CD4-positive, alpha-beta T cell (primary cell): ENCODE measurements around the gene FAM241A. TPM values are rescaled to one million over a fixed set of nuclear protein-coding genes. Genes with fewer than 3 reads are reported as not detected.

Experiments used
- ATAC-seq: fragments of 200-7000 bp; cut with Tn5 transposase; one replicate; pipeline ENCODE4 v1.10.0; 2022; ENCODE audit warnings: mild to moderate bottlenecking; ENCODE audit not compliant: poor library complexity
- CTCF ChIA-PET: fragments of 350-600 bp; sonication (Branson Sonifier 250); formaldehyde crosslinking; loops from one replicate; lab custom pipeline; 2021; ENCODE audit warnings: antibody characterized with exemption, inconsistent platforms; lab: Charles Lee
- POLR2A ChIA-PET: fragments of 350-600 bp; sonication (Branson Sonifier 250); formaldehyde crosslinking; loops from one replicate; lab custom pipeline; 2021; ENCODE audit warnings: antibody characterized with exemption, inconsistent platforms; lab: Charles Lee
- DNase-seq, 14 experiments: peaks; one replicate each; pipeline ENCODE4 v3.0.0-alpha.2; 2013 to 2020; ENCODE audit warnings: mixed read lengths in 2 of 14
- H3K27ac ChIP-seq, 2 donors: one replicate each; pipeline versions ENCODE4 v1.5.1 to v1.7.0; 2013; ENCODE audit warnings: low read length in 2 of 2, low read depth in 1 of 2, mild to moderate bottlenecking in 1 of 2
- H3K27me3 ChIP-seq, 2 experiments: 1 replicate in 1 of 2; 2 replicates in 1 of 2; pipeline versions ENCODE4 v1.6.1 to v1.7.0; 2013; ENCODE audit warnings: low read length in 2 of 2, control low read depth in 1 of 2, mild to moderate bottlenecking in 1 of 2, moderate library complexity in 1 of 2; ENCODE audit not compliant: insufficient read depth in 2 of 2, control insufficient read depth in 1 of 2
- H3K36me3 ChIP-seq: one replicate; pipeline ENCODE4 v1.6.1; 2013; ENCODE audit warnings: low read length, control low read depth; ENCODE audit not compliant: insufficient read depth
- H3K4me1 ChIP-seq: one replicate; pipeline ENCODE4 v1.6.1; 2013; ENCODE audit warnings: low read length, control low read depth; ENCODE audit not compliant: insufficient read depth
- H3K4me3 ChIP-seq: one replicate; pipeline ENCODE4 v1.5.1; 2013; ENCODE audit warnings: mild to moderate bottlenecking, low read length, moderate library complexity
- H3K9me3 ChIP-seq, 2 experiments: 1 replicate in 1 of 2; 2 replicates in 1 of 2; pipeline versions ENCODE4 v1.6.1 to v1.7.0; 2013; ENCODE audit warnings: low read length in 2 of 2, mild to moderate bottlenecking in 2 of 2, control low read depth in 1 of 2, moderate library complexity in 1 of 2; ENCODE audit not compliant: control insufficient read depth in 1 of 2, insufficient read depth in 1 of 2
- H3K27ac Mint-ChIP-seq: one replicate; pipeline ENCODE4 v1.8.0; 2020; ENCODE audit warnings: mixed read lengths
- H3K27me3 Mint-ChIP-seq: one replicate; pipeline ENCODE4 v1.8.0; 2021; ENCODE audit warnings: mixed read lengths
- H3K36me3 Mint-ChIP-seq: one replicate; pipeline ENCODE4 v1.8.0; 2021; ENCODE audit warnings: low read depth, mixed read lengths
- H3K4me1 Mint-ChIP-seq: one replicate; pipeline ENCODE4 v1.8.0; 2021; ENCODE audit warnings: low read depth, mixed read lengths
- H3K4me3 Mint-ChIP-seq: one replicate; pipeline ENCODE4 v1.8.0; 2020; ENCODE audit warnings: mild to moderate bottlenecking, mixed read lengths
- H3K9me3 Mint-ChIP-seq: one replicate; pipeline ENCODE4 v1.8.0; 2020; ENCODE audit warnings: mixed read lengths
- intact Hi-C, 2 experiments: fragments of 100-400 bp; cut with DNase I in 1 of 2; cut with micrococcal nuclease in 1 of 2; formaldehyde crosslinking; loops; one replicate each; pipeline versions ENCODE4 v1.15.1 to v1.9.0; 2023 to 2025; cut with DNase I, micrococcal nuclease
- total RNA-seq, 174 experiments: library from RNA in 2 of 174; stranded (reverse) in 2 of 174; gene quantifications; one replicate each; pipeline ENCODE4 v1.2.3 and lab custom pipeline; 2021 to 2026
- TF ChIP-seq, protein P1 (sequence below): fragments of 200-600 bp; IDR thresholded peaks from one replicate; pipeline ENCODE4 v1.8.0; 2022; ENCODE audit warnings: antibody characterized with exemption, mild to moderate bottlenecking

Gene FAM241A
- total RNA-seq, 2 experiments from 2014 or later = 0.74 to 1.1 TPM

DNA sequence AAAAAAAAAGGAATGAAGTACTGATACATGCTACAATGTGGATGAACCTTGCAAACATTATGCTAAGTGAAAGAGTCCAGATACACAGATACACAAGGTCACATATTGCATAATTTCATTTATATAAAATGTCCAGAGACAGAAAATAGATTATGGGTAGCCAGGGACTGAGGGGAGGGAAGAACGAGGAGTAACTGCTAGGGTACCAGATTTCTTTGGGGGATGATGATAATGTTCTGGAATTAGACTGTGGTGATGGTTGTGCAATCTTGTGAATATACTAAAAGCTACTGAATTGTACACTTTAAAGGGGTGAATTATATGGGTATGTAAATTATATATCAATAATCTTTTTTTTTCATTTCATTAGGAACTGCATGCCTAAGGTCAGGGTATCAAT, 65.5 kb downstream of the FAM241A start:
- ATAC-seq = no peak
- no peaks in the 10 kb centered on the region for H3K27me3 Mint-ChIP-seq
- H3K9me3 Mint-ChIP-seq = no peaks in the 10 kb centered on the region
- H3K27ac Mint-ChIP-seq = no peak overlapping the region
- H3K36me3 ChIP-seq = no peaks in the 10 kb centered on the region
- no peaks in the 10 kb centered on the region for H3K4me1 ChIP-seq
- H3K27ac ChIP-seq = no peak overlapping the region
- H3K36me3 Mint-ChIP-seq = no peaks in the 10 kb centered on the region
- no peak for DNase-seq
- no peak overlapping the region for H3K4me3 Mint-ChIP-seq
- intact Hi-C loops = loop anchor here in 1 of 2 experiments (10.0 kb wide), 1 partner anchor 394 kb away; no protein-coding TSS in a partner anchor
- no peak overlapping the region for H3K4me3 ChIP-seq
- CTCF ChIA-PET = no interaction called here
- POLR2A ChIA-PET = no interaction called here
- no peaks in the 10 kb centered on the region for H3K9me3 ChIP-seq
- H3K27me3 ChIP-seq = no peaks in the 10 kb centered on the region
- H3K4me1 Mint-ChIP-seq = no peaks in the 10 kb centered on the region
- TF ChIP-seq, protein P1, sequence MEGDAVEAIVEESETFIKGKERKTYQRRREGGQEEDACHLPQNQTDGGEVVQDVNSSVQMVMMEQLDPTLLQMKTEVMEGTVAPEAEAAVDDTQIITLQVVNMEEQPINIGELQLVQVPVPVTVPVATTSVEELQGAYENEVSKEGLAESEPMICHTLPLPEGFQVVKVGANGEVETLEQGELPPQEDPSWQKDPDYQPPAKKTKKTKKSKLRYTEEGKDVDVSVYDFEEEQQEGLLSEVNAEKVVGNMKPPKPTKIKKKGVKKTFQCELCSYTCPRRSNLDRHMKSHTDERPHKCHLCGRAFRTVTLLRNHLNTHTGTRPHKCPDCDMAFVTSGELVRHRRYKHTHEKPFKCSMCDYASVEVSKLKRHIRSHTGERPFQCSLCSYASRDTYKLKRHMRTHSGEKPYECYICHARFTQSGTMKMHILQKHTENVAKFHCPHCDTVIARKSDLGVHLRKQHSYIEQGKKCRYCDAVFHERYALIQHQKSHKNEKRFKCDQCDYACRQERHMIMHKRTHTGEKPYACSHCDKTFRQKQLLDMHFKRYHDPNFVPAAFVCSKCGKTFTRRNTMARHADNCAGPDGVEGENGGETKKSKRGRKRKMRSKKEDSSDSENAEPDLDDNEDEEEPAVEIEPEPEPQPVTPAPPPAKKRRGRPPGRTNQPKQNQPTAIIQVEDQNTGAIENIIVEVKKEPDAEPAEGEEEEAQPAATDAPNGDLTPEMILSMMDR = no peak

DNA sequence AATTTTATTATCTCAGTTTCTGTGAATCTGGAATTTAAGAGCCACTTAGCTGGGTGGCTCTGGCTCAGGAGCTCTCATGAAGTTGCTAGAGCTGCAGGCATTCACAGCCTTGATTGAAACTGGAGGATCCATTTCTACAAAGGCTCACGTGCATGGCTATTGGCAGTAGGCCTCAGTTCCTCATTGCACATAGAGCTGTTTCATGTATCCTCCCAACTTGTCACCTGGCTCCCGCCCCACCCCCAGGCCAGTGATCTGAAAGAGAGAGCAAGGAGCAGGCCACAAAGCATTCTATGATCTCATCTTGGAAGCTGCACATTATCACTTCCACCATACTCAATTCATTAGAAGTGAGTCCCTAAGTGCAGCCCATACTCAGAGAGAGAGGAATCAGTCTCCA, 67.8 kb downstream of the FAM241A start:
- ChIA-PET CTCF (interaction anchor here (2.4 kb wide), 1 partner anchor 22 kb away, joined by 11 read pairs; no protein-coding TSS in a partner anchor), POLR2A (no interaction called here)
- Mint-ChIP-seq H3K4me3 (no peak overlapping the region), H3K27ac (no peak overlapping the region), H3K4me1 (no peaks in the 10 kb centered on the region), H3K36me3 (no peaks in the 10 kb centered on the region), H3K9me3 (no peaks in the 10 kb centered on the region), H3K27me3 (no peaks in the 10 kb centered on the region)
- H3K36me3 ChIP-seq = no peaks in the 10 kb centered on the region
- DNase-seq = no peak
- no peaks in the 10 kb centered on the region for H3K9me3 ChIP-seq
- TF ChIP-seq, protein P1 = no peak
- no peak overlapping the region for H3K27ac ChIP-seq
- no peak overlapping the region for H3K4me3 ChIP-seq
- ATAC-seq = no peak
- no peaks in the 10 kb centered on the region for H3K27me3 ChIP-seq
- intact Hi-C loops = loop anchor here in 1 of 2 experiments (10.0 kb wide), 1 partner anchor 392 kb away; no protein-coding TSS in a partner anchor
- no peaks in the 10 kb centered on the region for H3K4me1 ChIP-seq

DNA sequence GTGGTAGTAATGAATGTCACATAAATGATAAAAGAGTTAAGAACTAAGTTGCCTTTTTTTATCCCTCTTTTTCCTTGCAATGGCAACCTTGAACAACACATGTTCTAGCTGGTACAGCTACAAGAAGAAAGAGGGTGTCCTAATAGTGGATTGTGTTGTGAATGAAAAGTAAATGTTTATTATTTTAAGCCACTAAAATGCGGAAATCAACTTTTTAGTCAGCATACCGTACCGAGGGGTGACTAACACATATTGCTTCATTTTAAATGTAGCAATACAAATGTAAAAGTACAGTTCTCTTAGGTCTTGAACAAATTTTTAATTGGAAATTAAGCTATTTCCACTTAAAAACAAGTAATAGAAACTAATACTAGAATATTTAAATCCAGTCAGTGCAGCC, 68.6 kb downstream of the FAM241A start:
- H3K9me3 ChIP-seq = no peaks in the 10 kb centered on the region
- ChIA-PET POLR2A (interaction anchor here (1.2 to 1.6 kb wide), 2 partner anchors 19 to 95 kb away, joined by 3 read pairs; no protein-coding TSS in a partner anchor), CTCF (interaction anchor here (0.8 to 2.4 kb wide), 4 partner anchors 18 to 310 kb away, joined by 3 to 11 read pairs (median 3); partner anchors contain the start of gene AP1AR)
- ATAC-seq (no peak), DNase-seq (peak in 2 of 14 experiments; percentile 30 to 42)
- Mint-ChIP-seq H3K4me1 (no peaks in the 10 kb centered on the region), H3K9me3 (no peaks in the 10 kb centered on the region), H3K27ac (no peak overlapping the region), H3K4me3 (no peak overlapping the region), H3K27me3 (no peaks in the 10 kb centered on the region), H3K36me3 (no peaks in the 10 kb centered on the region)
- TF ChIP-seq, protein P1 = no peak
- no peaks in the 10 kb centered on the region for H3K4me1 ChIP-seq
- no peak overlapping the region for H3K27ac ChIP-seq
- H3K27me3 ChIP-seq = no peaks in the 10 kb centered on the region
- intact Hi-C loops = loop anchor here (1.0 to 10.0 kb wide), 5 partner anchors 21 to 391 kb away; no protein-coding TSS in a partner anchor
- H3K4me3 ChIP-seq = no peak overlapping the region
- no peaks in the 10 kb centered on the region for H3K36me3 ChIP-seq
